Cardiac muscle cell (in vitro differentiated cells and primary cell): ENCODE data around the gene RUNX2. TPM values are rescaled to one million over a fixed set of nuclear protein-coding genes. Genes with fewer than 3 reads are reported as not detected.

Experiments
- DNase-seq, 2 donors: peaks; one replicate each; pipeline versions ENCODE4 v3.0.0 to v3.0.0-alpha.2; 2010 to 2017; ENCODE audit warnings: low read depth in 1 of 2, low spot score in 1 of 2
- H3K27ac ChIP-seq: fragments of 200-600 bp; sonication (generic); 2 replicates; pipeline ENCODE4 v1.5.1; 2016
- H3K27me3 ChIP-seq: fragments of 200-600 bp; sonication (generic); 2 replicates; pipeline ENCODE4 v1.6.0; 2016; ENCODE audit warnings: control low read depth
- H3K36me3 ChIP-seq: fragments of 200-600 bp; sonication (generic); 2 replicates; pipeline ENCODE4 v1.5.1; 2016; ENCODE audit warnings: control low read depth
- H3K4me1 ChIP-seq: fragments of 200-600 bp; sonication (generic); 2 replicates; pipeline ENCODE4 v1.8.1; 2017; ENCODE audit warnings: low read depth, mild to moderate bottlenecking, mixed run types
- H3K4me3 ChIP-seq: fragments of 200-600 bp; sonication (generic); 2 replicates; pipeline ENCODE4 v1.5.1; 2016; ENCODE audit warnings: mild to moderate bottlenecking
- H3K9me3 ChIP-seq: fragments of 200-600 bp; sonication (generic); 2 replicates; pipeline ENCODE4 v1.5.1; 2017; ENCODE audit warnings: low read depth, mild to moderate bottlenecking, control low read depth
- CTCF ChIP-seq: IDR thresholded peaks from 2 replicates; pipeline ENCODE4 v1.5.1; 2012; ENCODE audit warnings: low read depth, mild to moderate bottlenecking, low read length
- polyA plus RNA-seq: library from polyadenylated mRNA; unstranded; fragments of >200 nt; fragmentation: Nextera tagmentation; extraction: Ambion mirVana; gene quantifications from 2 replicates; pipeline ENCODE4 v1.2.1, GENCODE V29; 2016
- total RNA-seq: library from RNA; depleted of rRNA; stranded (reverse); fragments of >200 nt; gene quantifications from 2 replicates; pipeline ENCODE4 v1.2.3, GENCODE V29; 2016

Gene RUNX2
- total and polyA plus RNA-seq, 2 experiments from 2014 or later: 1.6 to 1.9 TPM

- no peaks in the 10 kb centered on the region for H3K4me1 ChIP-seq
- no peaks in the 10 kb centered on the region for H3K9me3 ChIP-seq
- TF ChIP-seq CTCF: no peak
- no peaks in the 10 kb centered on the region for H3K36me3 ChIP-seq
- H3K4me3 ChIP-seq: no peak overlapping the region
- no peak for DNase-seq
- H3K27me3 ChIP-seq: no peaks in the 10 kb centered on the region
- no peak overlapping the region for H3K27ac ChIP-seq
Measured at GRCh38 chr6:45635284-45635867, 307.2 kb downstream of the RUNX2 start.

- no peak for TF ChIP-seq CTCF
- no peaks in the 10 kb centered on the region for H3K36me3 ChIP-seq
- H3K27me3 ChIP-seq: no peaks in the 10 kb centered on the region
- DNase-seq: no peak
- H3K4me3 ChIP-seq: no peak overlapping the region
- H3K4me1 ChIP-seq: no peaks in the 10 kb centered on the region
- no peaks in the 10 kb centered on the region for H3K9me3 ChIP-seq
- H3K27ac ChIP-seq: no peak overlapping the region
Measured at GRCh38 chr6:45637056-45637455, 308.9 kb downstream of the RUNX2 start.

GRCh38 chr6:45637611-45638257 is 309.6 kb downstream of the RUNX2 start:
- Histone ChIP-seq H3K27me3 (no peaks in the 10 kb centered on the region), H3K27ac (no peak overlapping the region), H3K4me1 (no peaks in the 10 kb centered on the region), H3K9me3 (no peaks in the 10 kb centered on the region), H3K4me3 (no peak overlapping the region), H3K36me3 (no peaks in the 10 kb centered on the region)
- no peak for TF ChIP-seq CTCF
- no peak for DNase-seq

GRCh38 chr6:45640081-45640491 is 312.0 kb downstream of the RUNX2 start:
- peak in 1 of 2 donors; percentile 72 for DNase-seq
- H3K4me3 ChIP-seq: no peak overlapping the region

GRCh38 chr6:45640811-45641210 is 312.7 kb downstream of the RUNX2 start:
- H3K36me3 ChIP-seq: no peaks in the 10 kb centered on the region
- H3K4me3 ChIP-seq: no peak overlapping the region
- H3K9me3 ChIP-seq: no peaks in the 10 kb centered on the region
- H3K4me1 ChIP-seq: no peaks in the 10 kb centered on the region
- TF ChIP-seq CTCF: no peak
- no peak overlapping the region for H3K27ac ChIP-seq
- DNase-seq: no peak
- no peaks in the 10 kb centered on the region for H3K27me3 ChIP-seq

More at GRCh38 chr6:45640081-45640491, 312.0 kb downstream of the RUNX2 start:
- Histone ChIP-seq H3K4me1 (no peaks in the 10 kb centered on the region), H3K9me3 (no peaks in the 10 kb centered on the region), H3K27ac (no peak overlapping the region), H3K27me3 (no peaks in the 10 kb centered on the region), H3K36me3 (no peaks in the 10 kb centered on the region)
- TF ChIP-seq CTCF: no peak
